HCT116 (cell line): ENCODE measurements around the gene RBPMS2.

Source experiments
- CTCF ChIP-seq, 3 experiments: fragments of 200-600 bp in 1 of 3; sonication (generic) in 1 of 3; IDR thresholded peaks in 2 of 3; conservative IDR thresholded peaks in 1 of 3; 2 replicates each; pipeline ENCODE4 v1.5.1; 2012 to 2017; ENCODE audit warnings: low read depth in 2 of 3, low read length in 2 of 3, antibody characterized with exemption in 1 of 3, borderline replicate concordance in 1 of 3, control low read depth in 1 of 3, mild to moderate bottlenecking in 1 of 3, mixed read lengths in 1 of 3, mixed run types in 1 of 3, moderate library complexity in 1 of 3; ENCODE audit not compliant: insufficient read depth in 1 of 3
- MAX ChIP-seq: IDR thresholded peaks from 2 replicates; pipeline ENCODE4 v1.6.1; 2012
- POLR2AphosphoS5 ChIP-seq: IDR thresholded peaks from 2 replicates; pipeline ENCODE4 v1.6.1; 2011; ENCODE audit warnings: mild to moderate bottlenecking, low read depth, low read length, moderate library complexity
- SIN3A ChIP-seq: IDR thresholded peaks from 2 replicates; pipeline ENCODE4 v1.6.1; 2012; ENCODE audit warnings: low read depth
- SRF ChIP-seq: IDR thresholded peaks from 2 replicates; pipeline ENCODE4 v1.6.1; 2012; ENCODE audit warnings: low read depth
- YY1 ChIP-seq: IDR thresholded peaks from 2 replicates; pipeline ENCODE4 v1.6.1; 2011; ENCODE audit warnings: low read length, low read depth, moderate library complexity, mild to moderate bottlenecking; ENCODE audit not compliant: insufficient replicate concordance; ENCODE audit errors: extremely low read depth

- TF ChIP-seq POLR2AphosphoS5 (no peak), CTCF (IDR thresholded peaks at IDR 0.05 in 2 of 3, conservative IDR thresholded peaks at IDR 0.05 in 1 of 3; ENCODE audit: borderline replicate concordance in 1 of 3, insufficient read depth in 1 of 3, low read depth in 2 of 3, low read length in 2 of 3) (no peak), SRF (no peak), MAX (no peak), YY1 (no peak), SIN3A (no peak)
Measured at GRCh38 chr15:64705006-64705405, 70.4 kb downstream of the RBPMS2 start.
